ENCODE results near the gene RFC5. TPM values are rescaled to one million over a fixed set of nuclear protein-coding genes. Genes with fewer than 3 reads are reported as not detected.

Gene RFC5
- polyA plus RNA-seq, 1 experiment = 11.5 TPM

DNA sequence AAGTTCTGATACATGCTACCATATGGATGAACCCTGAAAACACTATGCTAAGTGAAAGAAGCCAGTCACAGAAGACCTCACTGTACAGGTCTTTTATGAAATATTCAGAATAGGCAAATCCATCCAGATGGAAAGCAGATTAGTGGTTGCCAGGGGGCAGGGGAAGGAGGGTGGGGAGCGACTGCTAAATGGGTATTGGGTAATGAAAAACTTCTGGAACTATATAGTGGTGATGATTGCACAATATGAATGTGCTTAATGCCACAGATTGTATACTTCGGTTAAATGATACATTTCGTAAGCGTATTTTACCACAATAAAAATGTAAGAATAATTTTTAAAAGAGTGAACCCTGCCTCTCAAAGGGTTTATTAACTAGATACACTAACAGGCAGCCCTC is 35.9 kb upstream of the RFC5 start:
- Histone ChIP-seq H3K27me3 (ENCODE audit: control insufficient read depth, insufficient read depth, low read length) (no peaks in the 10 kb centered on the region), H3K4me3 (ENCODE audit: low read depth, low read length) (no peak overlapping the region), H3K36me3 (ENCODE audit: control insufficient read depth, insufficient read depth, low read length) (no peaks in the 10 kb centered on the region)
- CTCF ChIA-PET = no interaction called here
- POLR2A ChIA-PET = no interaction called here
- TF ChIP-seq, protein P1, sequence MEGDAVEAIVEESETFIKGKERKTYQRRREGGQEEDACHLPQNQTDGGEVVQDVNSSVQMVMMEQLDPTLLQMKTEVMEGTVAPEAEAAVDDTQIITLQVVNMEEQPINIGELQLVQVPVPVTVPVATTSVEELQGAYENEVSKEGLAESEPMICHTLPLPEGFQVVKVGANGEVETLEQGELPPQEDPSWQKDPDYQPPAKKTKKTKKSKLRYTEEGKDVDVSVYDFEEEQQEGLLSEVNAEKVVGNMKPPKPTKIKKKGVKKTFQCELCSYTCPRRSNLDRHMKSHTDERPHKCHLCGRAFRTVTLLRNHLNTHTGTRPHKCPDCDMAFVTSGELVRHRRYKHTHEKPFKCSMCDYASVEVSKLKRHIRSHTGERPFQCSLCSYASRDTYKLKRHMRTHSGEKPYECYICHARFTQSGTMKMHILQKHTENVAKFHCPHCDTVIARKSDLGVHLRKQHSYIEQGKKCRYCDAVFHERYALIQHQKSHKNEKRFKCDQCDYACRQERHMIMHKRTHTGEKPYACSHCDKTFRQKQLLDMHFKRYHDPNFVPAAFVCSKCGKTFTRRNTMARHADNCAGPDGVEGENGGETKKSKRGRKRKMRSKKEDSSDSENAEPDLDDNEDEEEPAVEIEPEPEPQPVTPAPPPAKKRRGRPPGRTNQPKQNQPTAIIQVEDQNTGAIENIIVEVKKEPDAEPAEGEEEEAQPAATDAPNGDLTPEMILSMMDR (IDR thresholded peaks at IDR 0.05; ENCODE audit: insufficient read depth, low read depth, low read length) = no peak
- DNase-seq (ENCODE audit: low read depth) = no peak

GRCh38 chr12:117981267-117981666 is 35.2 kb upstream of the RFC5 start:
- no peaks in the 10 kb centered on the region for H3K36me3 ChIP-seq (ENCODE audit: control insufficient read depth, insufficient read depth, low read length)
- CTCF ChIA-PET = no interaction called here
- POLR2A ChIA-PET = no interaction called here
- TF ChIP-seq, protein P1 (IDR thresholded peaks at IDR 0.05; ENCODE audit: insufficient read depth, low read depth, low read length) = no peak
- H3K4me3 ChIP-seq (ENCODE audit: low read depth, low read length) = no peak overlapping the region
- H3K27me3 ChIP-seq (ENCODE audit: control insufficient read depth, insufficient read depth, low read length) = no peaks in the 10 kb centered on the region
- no peak for DNase-seq (ENCODE audit: low read depth)

DNA sequence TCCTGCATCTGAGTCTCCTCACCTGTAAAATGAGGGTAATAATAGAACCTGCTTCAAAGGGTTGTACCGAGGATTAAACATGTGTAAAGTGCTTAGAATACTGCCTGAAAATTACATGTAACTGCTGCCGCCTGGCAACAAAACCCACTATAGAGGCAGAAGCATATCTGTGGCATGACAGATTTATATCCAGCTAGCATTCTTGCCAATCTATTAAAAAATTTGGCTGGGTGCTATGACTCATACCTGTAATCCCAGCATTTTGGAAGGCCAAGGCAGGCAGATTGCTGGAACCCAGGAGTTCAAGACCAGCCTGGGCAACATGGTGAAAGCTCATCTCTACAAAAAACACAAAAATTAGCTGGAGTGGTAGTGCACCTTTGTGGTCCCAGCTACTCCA is 31.3 kb upstream of the RFC5 start:
- ChIA-PET POLR2A (no interaction called here), CTCF (interaction anchor here (1.1 kb wide), 2 partner anchors 110 to 128 kb away, joined by 3 to 4 read pairs; no protein-coding TSS in a partner anchor)
- no peaks in the 10 kb centered on the region for H3K36me3 ChIP-seq (ENCODE audit: control insufficient read depth, insufficient read depth, low read length)
- no peak overlapping the region for H3K4me3 ChIP-seq (ENCODE audit: low read depth, low read length)
- H3K27me3 ChIP-seq (ENCODE audit: control insufficient read depth, insufficient read depth, low read length) = no peaks in the 10 kb centered on the region
- TF ChIP-seq, protein P1 (IDR thresholded peaks at IDR 0.05; ENCODE audit: insufficient read depth, low read depth, low read length) = no peak
- no peak for DNase-seq (ENCODE audit: low read depth)

DNA sequence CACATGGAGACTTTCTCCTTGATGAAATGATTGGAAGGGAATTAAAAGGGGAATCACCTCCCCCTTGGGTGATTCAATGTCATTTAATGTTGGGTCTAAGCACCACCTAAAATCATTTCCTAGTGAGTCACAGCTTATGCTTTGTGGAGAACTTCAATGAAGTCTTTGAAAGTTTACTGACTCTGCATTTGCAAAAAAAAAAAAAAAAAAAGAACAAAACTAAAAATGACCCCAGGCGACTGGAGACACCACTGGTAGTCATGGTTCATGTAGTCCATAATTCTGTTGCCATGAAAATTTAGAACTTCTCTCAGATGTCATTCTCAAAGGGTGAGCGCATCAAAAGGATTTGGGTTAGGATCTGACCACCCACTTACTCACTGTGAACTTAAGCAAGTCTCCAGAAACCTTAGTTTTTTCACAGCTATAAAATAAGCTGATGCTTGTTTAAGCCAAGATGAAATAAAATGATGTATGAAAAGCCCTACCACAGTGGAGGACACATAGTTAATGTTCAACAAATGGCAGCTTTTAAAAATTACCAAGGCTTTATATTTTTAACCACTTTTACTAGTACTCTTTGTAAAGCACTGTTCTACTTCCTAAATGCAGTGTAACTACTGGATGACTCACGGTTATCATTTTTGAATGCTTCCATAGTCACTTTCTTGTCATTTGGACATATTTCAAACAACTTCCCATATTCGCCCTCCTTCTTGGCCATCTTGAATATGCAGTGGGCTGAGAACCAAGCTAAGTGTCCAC is 29.6 kb upstream of the RFC5 start:
- Histone ChIP-seq H3K4me3 (ENCODE audit: low read depth, low read length) (no peak overlapping the region), H3K27me3 (ENCODE audit: control insufficient read depth, insufficient read depth, low read length) (no peaks in the 10 kb centered on the region), H3K36me3 (ENCODE audit: control insufficient read depth, insufficient read depth, low read length) (no peaks in the 10 kb centered on the region)
- TF ChIP-seq, protein P1 (IDR thresholded peaks at IDR 0.05; ENCODE audit: insufficient read depth, low read depth, low read length) = no peak
- ChIA-PET CTCF (interaction anchor here (0.9 kb wide), 1 partner anchor 9 kb away, joined by 3 read pairs; no protein-coding TSS in a partner anchor), POLR2A (no interaction called here)
- peak; percentile 20 for DNase-seq (ENCODE audit: low read depth)

GRCh38 chr12:117994551-117995438 is 21.7 kb upstream of the RFC5 start:
- DNase-seq (ENCODE audit: low read depth) = no peak
- Histone ChIP-seq H3K27me3 (ENCODE audit: control insufficient read depth, insufficient read depth, low read length) (no peaks in the 10 kb centered on the region), H3K36me3 (ENCODE audit: control insufficient read depth, insufficient read depth, low read length) (no peaks in the 10 kb centered on the region), H3K4me3 (ENCODE audit: low read depth, low read length) (no peak overlapping the region)
- CTCF ChIA-PET = interaction anchor here (1.6 kb wide), 1 partner anchor 120 kb away, joined by 6 read pairs; no protein-coding TSS in a partner anchor
- TF ChIP-seq, protein P1 (IDR thresholded peaks at IDR 0.05; ENCODE audit: insufficient read depth, low read depth, low read length) = no peak
- POLR2A ChIA-PET = no interaction called here

All from BJ (cell line).